ENCODE results near the gene TPRG1L.
A peak's percentile ranks its signal among the peaks of the same experiment; 100 is the strongest.
"Not testable (repeated sequence)": the region's sequence is repeated elsewhere in the genome, so short reads cannot be mapped to it uniquely, and the experiment has no call there.

TPRG1L gene

DNA sequence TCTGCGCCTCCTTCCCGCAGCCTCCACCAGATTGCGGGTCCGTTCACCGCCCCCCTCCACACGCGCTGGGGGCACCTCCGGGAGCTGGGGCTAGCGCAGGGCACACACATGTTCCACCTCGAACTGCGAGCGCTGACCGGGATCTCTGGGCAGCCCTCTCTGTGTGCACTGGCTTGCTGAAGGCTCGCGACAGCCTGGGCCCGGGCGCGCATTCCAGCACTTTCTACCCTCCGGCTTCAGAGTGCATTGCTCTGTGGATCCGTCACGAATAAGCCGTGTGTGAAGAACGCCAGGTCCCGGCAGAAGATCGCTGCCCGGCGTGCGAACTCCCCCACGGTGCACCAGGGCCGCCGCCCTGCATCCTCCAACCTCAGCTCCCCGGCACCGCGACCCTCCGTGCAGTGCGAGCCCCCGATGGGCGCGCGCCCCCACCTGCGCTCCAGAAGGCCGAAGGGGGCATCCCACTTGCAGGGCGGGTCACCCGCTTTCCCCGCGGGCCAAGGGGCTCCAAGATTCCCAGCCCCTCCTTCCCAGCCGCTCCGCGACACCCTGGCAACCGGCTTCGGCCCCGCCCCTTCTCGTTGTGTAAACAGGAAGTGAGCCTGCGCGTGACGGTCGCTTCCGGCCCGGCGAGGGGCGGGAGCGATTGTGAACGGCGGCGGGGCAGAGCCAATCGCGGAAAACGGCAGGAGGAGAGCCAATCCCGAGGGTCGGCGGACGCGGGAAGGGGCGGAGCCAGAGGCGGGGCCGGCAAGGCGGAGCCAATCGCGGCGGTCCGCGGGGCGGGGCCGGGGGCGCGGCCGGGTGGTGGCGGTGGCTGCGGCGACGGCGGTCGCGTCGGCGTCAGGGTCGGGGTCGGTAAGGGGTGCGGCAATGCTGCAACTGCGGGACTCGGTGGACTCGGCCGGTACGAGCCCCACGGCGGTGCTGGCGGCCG is at the start of gene TPRG1L:
Gene TPRG1L (plus strand): TSS at position 816 of the 937 bp plus-strand sequence. CDS start 58 bp downstream, at position 874.
- TF ChIP-seq CTCF (IDR thresholded peaks at IDR 0.05; ENCODE audit: control insufficient read depth, insufficient read depth, low read depth, low read length, missing control alignments), result no peak
- peak; percentile 61 for DNase-seq (ENCODE audit: low read depth)
- H3K4me3 ChIP-seq (ENCODE audit: control insufficient read depth, low read depth, low read length), result peak within 1 kb of the TSS; percentile 57

- H3K4me3 ChIP-seq (ENCODE audit: control insufficient read depth, low read depth, low read length); DNase-seq (ENCODE audit: low read depth): not testable (repeated sequence)
Measured at GRCh38 chr1:3575515-3575914, 49.3 kb upstream of the TPRG1L start.

GRCh38 chr1:3575993-3576392 is 48.8 kb upstream of the TPRG1L start:
- no peak for TF ChIP-seq CTCF (IDR thresholded peaks at IDR 0.05; ENCODE audit: control insufficient read depth, insufficient read depth, low read depth, low read length, missing control alignments)
- DNase-seq (ENCODE audit: low read depth), result no peak
- no peak overlapping the region for H3K4me3 ChIP-seq (ENCODE audit: control insufficient read depth, low read depth, low read length)

DNA sequence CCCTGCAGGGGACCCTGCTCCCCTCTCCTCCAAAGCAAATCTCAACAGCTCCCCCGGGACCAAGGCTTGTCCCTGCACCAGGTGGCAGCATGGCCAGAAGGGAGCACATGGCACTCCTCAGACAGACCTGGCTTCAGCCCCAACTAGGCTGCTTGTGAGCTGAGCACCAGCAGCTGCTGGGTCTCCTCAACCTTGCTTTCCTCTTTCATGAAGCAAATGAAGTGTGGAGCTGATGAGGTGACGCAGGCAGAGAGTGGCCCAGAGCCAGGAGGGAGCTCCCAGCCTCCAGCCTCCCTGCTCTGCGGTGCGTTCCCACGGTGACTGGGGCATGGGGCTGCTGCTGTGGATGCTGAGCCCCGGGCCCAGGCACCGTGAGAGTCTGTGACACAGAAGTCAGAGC is 47.5 kb upstream of the TPRG1L start:
- TF ChIP-seq CTCF (IDR thresholded peaks at IDR 0.05; ENCODE audit: control insufficient read depth, insufficient read depth, low read depth, low read length, missing control alignments), result no peak
- no peak for DNase-seq (ENCODE audit: low read depth)
- H3K4me3 ChIP-seq (ENCODE audit: control insufficient read depth, low read depth, low read length), result no peak overlapping the region

DNA sequence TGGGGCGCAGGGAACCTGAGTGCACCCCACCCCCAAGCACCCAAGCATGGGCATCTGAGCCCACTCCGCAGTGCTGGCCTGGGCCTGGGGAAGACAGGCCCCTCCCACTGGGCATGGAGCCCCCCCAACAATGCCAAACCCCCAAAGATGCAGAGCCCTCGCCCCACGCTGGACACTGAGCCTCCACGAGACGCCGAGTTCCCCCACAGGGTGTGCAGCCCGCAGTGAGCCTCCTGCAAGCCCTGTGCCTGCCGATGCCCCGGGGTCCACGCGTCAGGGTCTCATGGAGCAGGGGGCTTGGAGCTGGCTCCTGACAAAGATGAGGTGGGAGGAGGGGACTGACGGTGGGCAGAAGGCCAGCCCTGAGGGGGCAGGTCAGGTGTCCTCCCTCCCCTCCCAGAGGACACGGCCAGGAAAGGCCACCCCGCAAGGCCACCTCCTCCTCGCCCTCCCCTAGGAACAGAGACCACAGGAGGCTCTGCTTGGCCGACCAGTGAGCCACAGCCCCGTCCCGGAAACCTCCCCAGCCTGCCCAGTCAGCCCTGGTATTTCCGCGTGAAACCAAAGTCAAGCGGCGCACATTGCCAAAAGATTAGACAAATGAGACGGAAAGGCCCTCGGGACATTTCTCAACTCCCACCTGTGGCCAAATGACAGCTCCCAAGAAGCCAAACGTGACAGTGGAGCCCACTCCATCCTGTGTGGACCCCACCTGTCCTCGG is 46.9 kb upstream of the TPRG1L start:
- no peak for TF ChIP-seq CTCF (IDR thresholded peaks at IDR 0.05; ENCODE audit: control insufficient read depth, insufficient read depth, low read depth, low read length, missing control alignments)
- no peak overlapping the region for H3K4me3 ChIP-seq (ENCODE audit: control insufficient read depth, low read depth, low read length)
- no peak for DNase-seq (ENCODE audit: low read depth)

GRCh38 chr1:3578433-3578805 is 46.4 kb upstream of the TPRG1L start:
- no peak overlapping the region for H3K4me3 ChIP-seq (ENCODE audit: control insufficient read depth, low read depth, low read length)
- no peak for TF ChIP-seq CTCF (IDR thresholded peaks at IDR 0.05; ENCODE audit: control insufficient read depth, insufficient read depth, low read depth, low read length, missing control alignments)
- no peak for DNase-seq (ENCODE audit: low read depth)

GRCh38 chr1:3578906-3579305 is 45.9 kb upstream of the TPRG1L start:
- no peak for TF ChIP-seq CTCF (IDR thresholded peaks at IDR 0.05; ENCODE audit: control insufficient read depth, insufficient read depth, low read depth, low read length, missing control alignments)
- DNase-seq (ENCODE audit: low read depth), result no peak
- H3K4me3 ChIP-seq (ENCODE audit: control insufficient read depth, low read depth, low read length), result no peak overlapping the region

All from AG09309 (cell line).